ENCODE results near the gene ERBB4. TPM values are rescaled to one million over a fixed set of nuclear protein-coding genes. Genes with fewer than 3 reads are reported as not detected.
A peak's percentile ranks its signal among the peaks of the same experiment; 100 is the strongest.

The ERBB4 gene
- total and polyA plus RNA-seq, 5 donors = 4.3 to 38.8 (median 33.4) TPM

- Histone ChIP-seq H3K27ac (ENCODE audit: low read length) (no peak overlapping the region), H3K4me3 (ENCODE audit: low read length) (no peak overlapping the region), H3K9me3 (ENCODE audit: control insufficient read depth, low read length) (no peaks in the 10 kb centered on the region), H3K4me1 (ENCODE audit: control insufficient read depth, insufficient read depth, low read length) (no peaks in the 10 kb centered on the region), H3K27me3 (ENCODE audit: control insufficient read depth, insufficient read depth) (no peaks in the 10 kb centered on the region)
- ATAC-seq = no peak
- 75% methylated on average over 2 of the region's 2 CpGs for WGBS
- intact Hi-C loops (cut with DNase I) = no loop called here
- DNase-seq = no peak
These were observed 1167.1 kb downstream of the ERBB4 start for GRCh38 chr2:211371465-211371864.

- 41% methylated on average over 1 of the region's 1 CpG for WGBS
- ATAC-seq = no peak
- H3K27me3 ChIP-seq (ENCODE audit: control insufficient read depth, insufficient read depth) = no peaks in the 10 kb centered on the region
These were observed 1170.1 kb downstream of the ERBB4 start for GRCh38 chr2:211368467-211368866.

DNA sequence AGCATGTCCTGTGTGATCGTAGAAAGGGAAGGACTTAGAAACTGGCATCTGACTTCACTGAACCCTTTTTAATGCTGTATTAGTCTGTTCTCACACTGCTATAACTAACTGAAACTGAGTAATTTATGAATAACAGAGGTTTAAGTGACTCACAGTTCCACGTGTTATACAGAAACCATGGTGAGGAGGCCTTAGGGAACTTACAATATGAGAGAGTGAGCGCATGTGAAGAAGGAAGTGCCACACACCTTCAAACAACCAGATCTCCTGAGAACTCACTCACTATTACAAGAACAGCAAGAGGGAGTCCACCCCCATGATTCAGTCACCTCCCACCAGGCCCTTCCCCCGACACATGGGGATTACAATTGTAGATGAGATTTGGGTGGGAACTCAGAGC lies 1170.9 kb downstream of the ERBB4 start:
- Histone ChIP-seq H3K27ac (ENCODE audit: low read length) (no peak overlapping the region), H3K27me3 (ENCODE audit: control insufficient read depth, insufficient read depth) (no peaks in the 10 kb centered on the region), H3K4me1 (ENCODE audit: control insufficient read depth, insufficient read depth, low read length) (no peaks in the 10 kb centered on the region), H3K9me3 (ENCODE audit: control insufficient read depth, low read length) (no peaks in the 10 kb centered on the region), H3K4me3 (ENCODE audit: low read length) (no peak overlapping the region)
- ATAC-seq (no peak), DNase-seq (no peak)
- intact Hi-C loops (cut with DNase I) = no loop called here
- WGBS = 76% methylated on average over 4 of the region's 4 CpGs

More at GRCh38 chr2:211368467-211368866, 1170.1 kb downstream of the ERBB4 start:
- intact Hi-C loops (cut with DNase I) = no loop called here
- no peak overlapping the region for H3K4me3 ChIP-seq (ENCODE audit: low read length)
- no peak overlapping the region for H3K27ac ChIP-seq (ENCODE audit: low read length)
- no peak for DNase-seq
- H3K4me1 ChIP-seq (ENCODE audit: control insufficient read depth, insufficient read depth, low read length) = no peaks in the 10 kb centered on the region
- no peaks in the 10 kb centered on the region for H3K9me3 ChIP-seq (ENCODE audit: control insufficient read depth, low read length)

DNA sequence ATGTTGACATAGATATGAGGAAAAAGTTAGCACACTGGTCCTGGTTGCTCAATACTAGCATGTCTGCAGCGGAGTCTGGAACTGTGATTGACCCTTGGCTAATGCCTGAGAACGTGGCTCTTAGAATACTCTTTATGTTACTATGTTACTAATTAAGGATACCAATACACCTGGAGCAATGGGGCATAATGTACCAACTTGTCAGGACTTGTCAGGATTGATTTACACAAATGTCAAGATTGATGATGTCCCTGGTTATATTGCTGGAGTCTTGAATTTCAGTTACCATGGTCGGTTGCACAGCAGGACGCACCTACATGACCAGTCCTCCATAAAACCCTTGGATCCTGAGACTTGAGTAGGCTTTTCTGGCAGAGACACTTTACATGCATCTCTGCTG lies 1171.3 kb downstream of the ERBB4 start:
- no peak for ATAC-seq
- intact Hi-C loops (cut with DNase I) = no loop called here
- no peak for DNase-seq
- H3K27ac ChIP-seq (ENCODE audit: low read length) = no peak overlapping the region
- no peaks in the 10 kb centered on the region for H3K9me3 ChIP-seq (ENCODE audit: control insufficient read depth, low read length)
- H3K4me1 ChIP-seq (ENCODE audit: control insufficient read depth, insufficient read depth, low read length) = no peaks in the 10 kb centered on the region
- 78% methylated on average over 4 of the region's 4 CpGs for WGBS
- H3K4me3 ChIP-seq (ENCODE audit: low read length) = no peak overlapping the region
- H3K27me3 ChIP-seq (ENCODE audit: control insufficient read depth, insufficient read depth) = no peaks in the 10 kb centered on the region

GRCh38 chr2:211364911-211365310 lies 1173.7 kb downstream of the ERBB4 start:
- ATAC-seq (no peak), DNase-seq (no peak)
- intact Hi-C loops (cut with DNase I) = no loop called here
- Histone ChIP-seq H3K27me3 (ENCODE audit: control insufficient read depth, insufficient read depth) (no peaks in the 10 kb centered on the region), H3K4me1 (ENCODE audit: control insufficient read depth, insufficient read depth, low read length) (no peaks in the 10 kb centered on the region), H3K27ac (ENCODE audit: low read length) (no peak overlapping the region), H3K9me3 (ENCODE audit: control insufficient read depth, low read length) (no peaks in the 10 kb centered on the region), H3K4me3 (ENCODE audit: low read length) (no peak overlapping the region)
- WGBS = 68% methylated on average over 1 of the region's 1 CpG

DNA sequence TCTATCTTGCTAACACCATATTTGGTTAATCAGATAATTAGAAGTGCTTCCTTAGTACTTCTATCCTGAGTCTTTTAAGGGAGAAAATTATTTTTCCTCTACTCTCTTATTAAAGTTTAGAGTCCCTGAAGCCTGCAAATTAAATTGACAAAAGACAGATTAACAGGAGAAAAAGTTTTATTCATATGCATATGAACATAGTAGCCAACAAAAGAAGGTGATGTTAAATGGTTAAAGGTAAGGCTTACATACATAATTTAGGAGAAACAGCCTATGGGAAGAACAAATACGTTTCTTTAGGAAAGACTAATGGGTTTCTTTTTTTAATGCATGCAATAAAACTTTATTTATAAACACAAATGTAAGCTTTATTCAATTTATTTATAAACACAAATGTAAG lies 1177.2 kb downstream of the ERBB4 start:
- intact Hi-C loops (cut with DNase I) = no loop called here

GRCh38 chr2:211359347-211359746 lies 1179.3 kb downstream of the ERBB4 start:
- Histone ChIP-seq H3K4me3 (ENCODE audit: low read length) (no peak overlapping the region), H3K9me3 (ENCODE audit: control insufficient read depth, low read length) (no peaks in the 10 kb centered on the region), H3K27me3 (ENCODE audit: control insufficient read depth, insufficient read depth) (no peaks in the 10 kb centered on the region), H3K27ac (ENCODE audit: low read length) (no peak overlapping the region), H3K4me1 (ENCODE audit: control insufficient read depth, insufficient read depth, low read length) (no peaks in the 10 kb centered on the region)
- DNase-seq (no peak), ATAC-seq (no peak)
- intact Hi-C loops (cut with DNase I) = no loop called here

More for the DNA sequence above, 1177.2 kb downstream of the ERBB4 start:
- no peak overlapping the region for H3K27ac ChIP-seq (ENCODE audit: low read length)
- H3K4me3 ChIP-seq (ENCODE audit: low read length) = no peak overlapping the region
- no peaks in the 10 kb centered on the region for H3K27me3 ChIP-seq (ENCODE audit: control insufficient read depth, insufficient read depth)
- H3K9me3 ChIP-seq (ENCODE audit: control insufficient read depth, low read length) = no peaks in the 10 kb centered on the region
- DNase-seq (no peak), ATAC-seq (no peak)
- no peaks in the 10 kb centered on the region for H3K4me1 ChIP-seq (ENCODE audit: control insufficient read depth, insufficient read depth, low read length)
- WGBS = 18% methylated on average over 1 of the region's 1 CpG

- intact Hi-C loops (cut with DNase I) = no loop called here
- no peaks in the 10 kb centered on the region for H3K9me3 ChIP-seq (ENCODE audit: control insufficient read depth, low read length)
- H3K4me3 ChIP-seq (ENCODE audit: low read length) = no peak overlapping the region
- 66% methylated on average over 3 of the region's 3 CpGs for WGBS
- no peaks in the 10 kb centered on the region for H3K27me3 ChIP-seq (ENCODE audit: control insufficient read depth, insufficient read depth)
- no peaks in the 10 kb centered on the region for H3K4me1 ChIP-seq (ENCODE audit: control insufficient read depth, insufficient read depth, low read length)
- DNase-seq (no peak), ATAC-seq (no peak)
- H3K27ac ChIP-seq (ENCODE audit: low read length) = no peak overlapping the region
These were observed 1180.1 kb downstream of the ERBB4 start for GRCh38 chr2:211358504-211358903.

GRCh38 chr2:211354481-211354880 lies 1184.1 kb downstream of the ERBB4 start:
- Histone ChIP-seq H3K9me3 (ENCODE audit: control insufficient read depth, low read length) (no peaks in the 10 kb centered on the region), H3K27ac (ENCODE audit: low read length) (no peak overlapping the region), H3K4me3 (ENCODE audit: low read length) (no peak overlapping the region), H3K27me3 (ENCODE audit: control insufficient read depth, insufficient read depth) (no peaks in the 10 kb centered on the region), H3K4me1 (ENCODE audit: control insufficient read depth, insufficient read depth, low read length) (no peaks in the 10 kb centered on the region)
- 85% methylated on average over 1 of the region's 1 CpG for WGBS
- ATAC-seq = no peak
- intact Hi-C loops (cut with DNase I) = no loop called here
- DNase-seq = no peak

GRCh38 chr2:211351987-211352386 lies 1186.6 kb downstream of the ERBB4 start:
- Histone ChIP-seq H3K4me3 (ENCODE audit: low read length) (no peak overlapping the region), H3K27ac (ENCODE audit: low read length) (no peak overlapping the region), H3K4me1 (ENCODE audit: control insufficient read depth, insufficient read depth, low read length) (no peaks in the 10 kb centered on the region), H3K27me3 (ENCODE audit: control insufficient read depth, insufficient read depth) (no peaks in the 10 kb centered on the region), H3K9me3 (ENCODE audit: control insufficient read depth, low read length) (no peaks in the 10 kb centered on the region)
- WGBS = 30% methylated on average over 3 of the region's 3 CpGs
- ATAC-seq (no peak), DNase-seq (peak in 2 of 3 donors; percentile 39 to 50)
- intact Hi-C loops (cut with DNase I) = no loop called here

DNA sequence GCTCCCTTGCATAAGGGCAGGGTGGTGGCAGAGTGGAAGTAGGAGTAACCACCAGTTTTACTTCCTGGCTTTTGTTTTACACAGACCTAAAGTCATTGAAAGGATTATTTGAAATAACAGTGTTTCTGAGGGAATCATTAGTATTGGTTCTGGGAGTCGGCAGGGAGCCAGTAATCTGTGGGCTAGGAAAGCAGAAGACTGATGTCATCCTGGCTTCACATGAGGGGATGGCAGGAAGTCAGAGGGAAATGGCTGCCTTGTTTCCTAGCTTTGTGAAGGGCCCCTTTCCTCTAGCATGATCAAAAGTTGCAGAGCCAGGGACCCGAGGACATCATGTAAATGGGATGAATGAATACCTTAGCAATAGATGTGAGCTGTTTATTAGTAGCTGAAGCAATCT lies 1189.6 kb downstream of the ERBB4 start:
- ATAC-seq (no peak), DNase-seq (no peak)
- H3K27ac ChIP-seq (ENCODE audit: low read length) = no peak overlapping the region
- H3K27me3 ChIP-seq (ENCODE audit: control insufficient read depth, insufficient read depth) = no peaks in the 10 kb centered on the region
- no peaks in the 10 kb centered on the region for H3K4me1 ChIP-seq (ENCODE audit: control insufficient read depth, insufficient read depth, low read length)
- WGBS = 62% methylated on average over 2 of the region's 2 CpGs
- intact Hi-C loops (cut with DNase I) = no loop called here
- no peak overlapping the region for H3K4me3 ChIP-seq (ENCODE audit: low read length)
- no peaks in the 10 kb centered on the region for H3K9me3 ChIP-seq (ENCODE audit: control insufficient read depth, low read length)

DNA sequence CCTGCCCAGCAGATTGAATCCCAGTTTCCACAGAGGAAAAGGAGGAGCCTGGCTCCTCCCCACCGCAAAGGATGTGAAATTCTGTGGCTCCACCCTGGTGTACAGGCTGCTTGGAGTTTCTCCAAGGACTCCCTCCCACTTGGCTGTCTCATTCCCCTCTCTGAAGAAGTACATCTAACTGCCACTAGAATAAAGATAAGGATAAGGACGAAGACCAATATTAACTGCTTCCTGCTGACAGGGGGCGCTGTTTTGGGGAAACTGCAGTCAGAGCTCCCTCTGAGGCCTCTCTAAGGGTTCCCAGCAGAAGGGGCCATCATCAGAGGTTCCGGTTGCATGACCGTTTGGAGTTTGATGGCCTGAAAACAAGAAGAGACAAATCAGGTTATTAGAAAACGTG lies 1191.3 kb downstream of the ERBB4 start:
- H3K27me3 ChIP-seq (ENCODE audit: control insufficient read depth, insufficient read depth) = no peaks in the 10 kb centered on the region
- no peak for DNase-seq
- H3K9me3 ChIP-seq (ENCODE audit: control insufficient read depth, low read length) = no peaks in the 10 kb centered on the region
- no peaks in the 10 kb centered on the region for H3K4me1 ChIP-seq (ENCODE audit: control insufficient read depth, insufficient read depth, low read length)
- intact Hi-C loops (cut with DNase I) = no loop called here
- 70% methylated on average over 6 of the region's 6 CpGs for WGBS
- no peak overlapping the region for H3K27ac ChIP-seq (ENCODE audit: low read length)
- no peak overlapping the region for H3K4me3 ChIP-seq (ENCODE audit: low read length)
- no peak for ATAC-seq

Measured in right cardiac atrium (tissue), 5 donors.